AG04449 (cell line): Measurements from ENCODE around the gene RALGDS.

Source experiments
- CTCF ChIA-PET: fragments of 350-600 bp; formaldehyde crosslinking; extraction: SDS; loops from one replicate; lab custom pipeline; 2021; ENCODE audit warnings: antibody characterized with exemption; lab: Yijun Ruan, JAX
- POLR2A ChIA-PET: fragments of 400-600, 350-600 bp; formaldehyde crosslinking; extraction: SDS; loops from one replicate; lab custom pipeline; 2020; ENCODE audit warnings: antibody characterized with exemption, inconsistent platforms; lab: Yijun Ruan, JAX
- DNase-seq: peaks from one replicate; pipeline ENCODE4 v3.0.0-alpha.2; 2010; ENCODE audit warnings: low read depth, low spot score
- H3K4me3 ChIP-seq: 2 replicates; pipeline ENCODE4 v1.5.1; 2011; ENCODE audit warnings: low read depth, mild to moderate bottlenecking, control low read depth, low read length
- CTCF ChIP-seq: IDR thresholded peaks from one replicate; pipeline ENCODE4 v1.5.1; 2011; ENCODE audit warnings: mild to moderate bottlenecking, moderate library complexity, low read length, control low read depth, inconsistent platforms; ENCODE audit not compliant: insufficient read depth; ENCODE audit errors: missing control alignments

Gene RALGDS

GRCh38 chr9:133120501-133121197 lies 391 bp downstream of the RALGDS start:
- POLR2A ChIA-PET, result no interaction called here
- peak overlapping the region; percentile 67 for H3K4me3 ChIP-seq
- CTCF ChIA-PET, result interaction anchor here (11.0 to 30.1 kb wide), 2 partner anchors 15 to 29 kb away, joined by 139 to 739 read pairs; no protein-coding TSS in a partner anchor
- TF ChIP-seq CTCF, result no peak
- DNase-seq, result no peak

GRCh38 chr9:133119846-133120500 lies 1.1 kb downstream of the RALGDS start:
- ChIA-PET POLR2A (interaction anchor here (1.0 kb wide), 1 partner anchor 14 kb away, joined by 3 read pairs; no protein-coding TSS in a partner anchor), CTCF (interaction anchor here (0.8 to 30.1 kb wide), 5 partner anchors 9 to 79 kb away, joined by 3 to 739 read pairs (median 10); no protein-coding TSS in a partner anchor)
- peak overlapping the region; percentile 67 for H3K4me3 ChIP-seq
- TF ChIP-seq CTCF, result no peak
- no peak for DNase-seq

- CTCF ChIA-PET, result interaction anchor here (0.8 to 30.1 kb wide), 7 partner anchors 8 to 78 kb away, joined by 3 to 739 read pairs (median 4); no protein-coding TSS in a partner anchor
- no peak for TF ChIP-seq CTCF
- H3K4me3 ChIP-seq, result peak overlapping the region; percentile 67
- DNase-seq, result no peak
- POLR2A ChIA-PET, result interaction anchor here (1.0 kb wide), 1 partner anchor 15 kb away, joined by 3 read pairs; no protein-coding TSS in a partner anchor
Measured at GRCh38 chr9:133119103-133119845, 1.8 kb downstream of the RALGDS start.

- POLR2A ChIA-PET, result interaction anchor here (1.1 kb wide), 1 partner anchor 15 kb away, joined by 3 read pairs; no protein-coding TSS in a partner anchor
- CTCF ChIA-PET, result interaction anchor here (1.0 to 30.1 kb wide), 6 partner anchors 13 to 78 kb away, joined by 3 to 739 read pairs (median 7); no protein-coding TSS in a partner anchor
- no peak for DNase-seq
- TF ChIP-seq CTCF, result no peak
- H3K4me3 ChIP-seq, result no peak overlapping the region
Measured at GRCh38 chr9:133118568-133118967, 2.5 kb downstream of the RALGDS start.

GRCh38 chr9:133118179-133118520 lies 2.9 kb downstream of the RALGDS start:
- no peak for DNase-seq
- POLR2A ChIA-PET, result interaction anchor here (1.1 kb wide), 1 partner anchor 15 kb away, joined by 3 read pairs; no protein-coding TSS in a partner anchor
- CTCF ChIA-PET, result interaction anchor here (1.4 to 30.1 kb wide), 4 partner anchors 13 to 77 kb away, joined by 3 to 739 read pairs (median 74); no protein-coding TSS in a partner anchor

More at GRCh38 chr9:133118179-133118520, 2.9 kb downstream of the RALGDS start:
- no peak overlapping the region for H3K4me3 ChIP-seq
- TF ChIP-seq CTCF, result no peak
